ENCODE results near the gene C1orf94.

The C1orf94 gene, protein sequence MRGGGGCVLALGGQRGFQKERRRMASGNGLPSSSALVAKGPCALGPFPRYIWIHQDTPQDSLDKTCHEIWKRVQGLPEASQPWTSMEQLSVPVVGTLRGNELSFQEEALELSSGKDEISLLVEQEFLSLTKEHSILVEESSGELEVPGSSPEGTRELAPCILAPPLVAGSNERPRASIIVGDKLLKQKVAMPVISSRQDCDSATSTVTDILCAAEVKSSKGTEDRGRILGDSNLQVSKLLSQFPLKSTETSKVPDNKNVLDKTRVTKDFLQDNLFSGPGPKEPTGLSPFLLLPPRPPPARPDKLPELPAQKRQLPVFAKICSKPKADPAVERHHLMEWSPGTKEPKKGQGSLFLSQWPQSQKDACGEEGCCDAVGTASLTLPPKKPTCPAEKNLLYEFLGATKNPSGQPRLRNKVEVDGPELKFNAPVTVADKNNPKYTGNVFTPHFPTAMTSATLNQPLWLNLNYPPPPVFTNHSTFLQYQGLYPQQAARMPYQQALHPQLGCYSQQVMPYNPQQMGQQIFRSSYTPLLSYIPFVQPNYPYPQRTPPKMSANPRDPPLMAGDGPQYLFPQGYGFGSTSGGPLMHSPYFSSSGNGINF

DNA sequence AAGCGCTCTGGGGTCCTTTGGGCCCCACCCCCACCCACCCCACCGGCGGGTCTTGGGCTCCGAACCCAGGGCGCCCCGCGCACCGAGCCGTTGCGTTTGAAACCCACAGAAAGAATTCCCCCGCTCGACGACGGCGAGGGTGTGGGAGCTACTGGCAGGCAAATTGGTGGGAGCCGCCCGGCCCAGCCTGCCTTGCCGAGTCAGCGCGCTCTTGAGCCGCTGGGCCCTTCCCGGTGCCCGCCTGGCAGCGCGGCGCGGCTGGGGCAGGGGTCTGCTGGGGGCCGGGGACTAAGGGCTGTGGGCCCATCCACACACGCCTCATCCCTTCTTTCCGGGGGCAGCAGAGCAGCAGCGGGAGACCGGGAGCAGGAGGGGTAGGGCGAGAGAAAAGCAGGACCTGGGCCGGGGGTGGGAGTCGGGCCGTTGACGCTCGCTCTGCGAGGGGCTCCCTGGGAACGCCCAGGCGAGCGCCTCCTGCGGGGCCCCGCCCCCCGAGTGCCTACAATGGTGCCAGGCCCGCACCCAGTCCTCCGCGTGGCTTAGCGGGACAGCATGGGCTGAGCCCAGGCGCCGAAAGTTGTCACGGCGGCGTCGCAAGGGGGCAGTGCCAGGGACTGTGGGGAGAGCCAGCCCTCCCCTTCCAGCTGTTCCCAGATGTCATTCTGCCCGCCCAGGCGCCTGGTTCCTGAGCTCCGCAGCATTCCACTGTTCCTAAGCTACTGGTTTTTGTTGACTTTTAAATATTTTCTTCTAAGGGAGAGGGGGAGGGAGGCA is at the start of gene C1orf94:
Gene C1orf94 (plus strand): TSS at position 78 of the 774 bp plus-strand sequence. CDS start 883 bp downstream, outside the sequence.
- DNase-seq (ENCODE audit: low spot score): no peak

DNA sequence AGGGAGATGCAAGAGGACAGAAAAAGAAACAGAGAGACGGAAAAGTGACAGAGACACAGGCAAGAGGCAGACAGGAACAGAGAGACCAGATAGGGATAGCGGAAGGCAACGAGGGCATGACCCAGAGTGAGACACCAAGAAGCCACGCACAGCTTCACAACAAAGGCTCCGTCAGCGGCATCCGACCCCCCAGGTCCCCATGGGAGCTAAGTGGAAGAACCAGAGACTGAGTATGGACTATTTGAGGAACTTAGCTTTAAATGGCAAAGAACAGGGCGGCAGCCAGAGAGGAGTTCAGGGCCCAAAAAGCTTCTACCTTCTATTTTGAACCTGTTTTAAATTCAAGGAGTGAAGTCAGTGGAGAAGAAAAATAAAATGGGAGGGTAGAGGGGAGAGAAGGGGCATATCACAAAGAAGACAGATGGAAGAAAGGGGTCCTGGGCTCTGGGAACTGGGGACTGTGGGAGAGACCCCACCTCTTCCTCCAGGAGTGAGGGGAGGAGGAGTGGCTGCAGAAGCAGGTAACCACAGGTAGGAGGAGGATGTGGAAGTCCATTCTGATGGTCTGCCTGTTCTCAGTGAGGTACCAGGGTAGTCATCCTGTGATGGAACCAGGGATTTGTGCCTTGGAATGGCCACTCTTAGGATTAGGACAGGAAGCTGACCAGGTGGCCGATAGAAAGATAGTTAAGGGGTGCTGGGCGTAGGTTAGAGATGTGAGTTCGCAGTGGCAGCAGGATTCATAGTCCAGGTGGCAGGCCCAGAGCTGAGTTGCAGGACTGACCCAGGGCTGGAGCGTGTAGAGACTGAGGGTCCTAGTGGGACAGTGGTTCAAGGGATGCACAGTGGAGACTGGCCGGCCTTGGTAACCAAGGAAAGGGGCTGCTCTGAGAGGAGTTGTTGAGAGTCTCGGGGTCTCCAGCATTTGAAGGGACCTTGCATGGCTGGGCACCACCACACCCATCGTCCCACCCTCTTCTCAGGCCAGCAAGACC is 49.4 kb upstream of the C1orf94 start:
- DNase-seq (ENCODE audit: low spot score): no peak

DNA sequence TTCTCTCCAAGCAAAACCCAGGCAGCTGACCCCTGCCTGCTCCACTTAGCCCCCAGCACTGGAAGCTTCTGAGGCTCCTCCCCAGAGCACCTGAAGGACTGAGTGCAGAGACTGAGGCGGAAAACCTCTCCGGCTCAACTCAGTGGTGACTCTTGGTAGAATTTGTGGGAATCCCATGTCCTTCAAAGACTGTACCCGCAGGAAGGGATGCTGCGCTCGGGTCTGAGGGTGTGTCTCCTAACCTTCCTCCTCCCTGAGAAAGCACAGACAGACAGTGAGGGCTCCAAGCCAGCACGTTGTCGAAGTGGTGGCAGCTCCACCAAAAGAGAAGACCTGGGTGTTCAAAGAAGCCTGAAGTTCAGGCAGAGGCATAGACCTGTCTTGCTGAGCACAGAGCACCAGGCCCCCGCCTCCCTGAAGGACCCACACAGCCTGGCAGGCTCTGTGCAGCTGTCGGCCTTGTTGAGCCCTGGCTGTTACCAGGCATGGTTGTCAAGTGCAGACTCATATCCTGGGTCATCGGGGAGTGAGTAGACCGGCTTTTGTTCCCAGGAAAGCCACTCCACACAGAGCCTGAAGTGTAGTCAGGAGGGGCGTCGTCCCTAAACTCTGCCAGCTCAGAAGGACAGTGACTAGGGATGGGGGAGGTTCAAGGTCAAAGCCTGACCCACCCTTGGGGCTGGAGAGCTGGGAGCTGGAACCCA is 48.4 kb upstream of the C1orf94 start:
- DNase-seq (ENCODE audit: low spot score): peak; percentile 20

DNA sequence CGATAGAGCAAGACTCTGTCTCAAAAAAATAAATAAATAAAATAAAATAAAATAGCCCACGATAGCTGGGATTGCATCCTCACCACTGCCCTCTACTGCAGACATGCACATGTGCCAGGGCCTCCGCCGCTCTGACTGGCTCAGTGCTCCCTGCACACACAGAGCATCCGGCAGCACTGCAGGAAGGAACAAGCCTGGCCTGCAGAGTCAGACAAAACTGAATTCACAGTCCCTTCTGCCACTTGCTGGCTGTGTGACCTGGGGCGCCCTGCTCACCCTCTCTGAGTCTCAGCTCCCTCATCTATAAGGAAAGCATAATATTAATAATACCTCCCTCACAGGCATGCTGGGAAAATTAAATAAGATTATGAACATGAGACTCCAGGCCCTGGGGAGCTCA is 47.1 kb upstream of the C1orf94 start:
- DNase-seq (ENCODE audit: low spot score): no peak

DNA sequence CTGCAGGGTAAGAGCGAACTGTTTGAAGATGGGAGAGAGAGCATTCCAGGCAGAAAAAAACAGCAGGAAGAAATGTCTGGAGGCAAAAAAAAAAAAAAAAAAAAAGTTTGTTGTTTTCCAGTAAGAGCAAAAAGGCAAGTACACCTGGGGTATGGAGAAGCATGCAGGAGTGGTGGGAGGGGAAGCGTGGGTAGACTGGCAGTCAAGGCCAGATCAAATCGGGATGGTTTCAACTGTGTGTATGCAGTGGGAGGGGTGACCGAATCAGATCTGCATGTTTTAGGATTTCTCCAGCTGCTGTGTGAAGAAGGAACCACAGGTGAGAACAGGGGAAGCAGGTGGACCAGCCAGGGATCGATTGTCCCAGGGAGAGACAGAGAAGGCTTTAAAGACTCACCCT is 46.4 kb upstream of the C1orf94 start:
- DNase-seq (ENCODE audit: low spot score): no peak

DNA sequence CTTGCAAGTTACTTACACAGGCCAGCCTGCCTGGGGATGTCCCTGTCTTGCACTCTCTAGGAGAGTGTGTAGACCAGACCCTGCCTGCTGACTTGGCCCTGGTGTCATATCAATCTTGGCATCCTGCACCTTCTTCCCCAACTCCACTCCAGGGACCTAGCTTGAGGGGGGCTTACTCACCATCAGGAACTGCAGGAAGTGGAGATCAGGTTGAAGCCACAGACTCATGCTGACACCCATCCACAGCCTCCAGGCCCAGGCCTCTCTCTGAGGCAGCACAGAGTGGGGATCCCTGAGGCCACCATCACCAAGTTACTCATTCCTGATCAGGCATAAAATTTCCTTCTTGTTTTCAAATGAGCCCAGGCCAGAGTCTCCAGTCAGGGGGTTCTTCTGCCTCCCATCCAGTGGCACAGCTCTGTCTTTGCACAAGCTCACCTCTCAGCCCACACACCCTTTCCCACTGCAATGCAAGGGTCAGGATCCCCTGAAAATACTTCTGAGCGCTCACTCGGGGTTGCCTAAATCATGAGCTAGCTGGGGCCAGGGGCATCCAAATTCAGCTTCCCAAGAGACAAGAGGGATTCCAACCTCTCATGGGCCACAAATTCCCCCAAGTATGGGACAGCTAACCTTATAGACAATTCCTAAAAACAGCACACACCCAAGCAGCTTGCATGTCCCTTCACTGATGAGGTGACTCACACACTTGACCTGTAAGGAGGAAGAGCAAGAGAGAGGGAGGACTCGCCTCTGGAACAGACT is 45.1 kb upstream of the C1orf94 start:
- no peak for DNase-seq (ENCODE audit: low spot score)

DNA sequence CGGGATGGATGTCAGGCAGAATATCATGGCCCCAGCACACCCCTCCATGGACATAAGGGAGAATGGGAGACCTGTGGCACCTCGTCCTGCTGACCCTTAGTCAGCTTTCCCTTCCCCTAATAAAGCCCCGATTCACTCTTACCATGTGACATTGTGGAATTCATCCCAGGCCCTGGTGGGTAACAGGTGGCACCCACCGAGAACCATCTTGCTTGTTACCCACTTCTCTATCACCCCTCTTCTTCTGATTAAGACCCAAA is 44.6 kb upstream of the C1orf94 start:
- no peak for DNase-seq (ENCODE audit: low spot score)

DNA sequence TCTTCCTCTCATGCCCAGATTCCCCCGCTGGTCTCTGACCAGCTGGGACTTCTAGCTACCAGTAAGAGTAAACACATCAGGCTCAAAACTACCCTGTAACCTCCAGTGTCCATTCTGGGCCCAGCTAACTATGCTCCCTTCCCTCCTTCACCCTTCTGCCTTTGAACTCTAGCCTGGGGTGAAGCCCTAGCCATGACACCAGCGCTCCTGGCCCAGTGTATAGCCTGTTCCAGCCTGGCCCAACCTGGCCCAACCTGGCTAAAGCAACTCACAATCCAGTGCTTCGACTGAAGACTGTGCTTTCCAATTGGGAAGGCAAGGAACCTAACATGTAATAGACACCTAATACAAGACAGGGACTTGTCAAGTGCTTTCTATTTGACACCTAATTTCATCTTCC is 39.3 kb upstream of the C1orf94 start:
- no peak for DNase-seq (ENCODE audit: low spot score)

DNA sequence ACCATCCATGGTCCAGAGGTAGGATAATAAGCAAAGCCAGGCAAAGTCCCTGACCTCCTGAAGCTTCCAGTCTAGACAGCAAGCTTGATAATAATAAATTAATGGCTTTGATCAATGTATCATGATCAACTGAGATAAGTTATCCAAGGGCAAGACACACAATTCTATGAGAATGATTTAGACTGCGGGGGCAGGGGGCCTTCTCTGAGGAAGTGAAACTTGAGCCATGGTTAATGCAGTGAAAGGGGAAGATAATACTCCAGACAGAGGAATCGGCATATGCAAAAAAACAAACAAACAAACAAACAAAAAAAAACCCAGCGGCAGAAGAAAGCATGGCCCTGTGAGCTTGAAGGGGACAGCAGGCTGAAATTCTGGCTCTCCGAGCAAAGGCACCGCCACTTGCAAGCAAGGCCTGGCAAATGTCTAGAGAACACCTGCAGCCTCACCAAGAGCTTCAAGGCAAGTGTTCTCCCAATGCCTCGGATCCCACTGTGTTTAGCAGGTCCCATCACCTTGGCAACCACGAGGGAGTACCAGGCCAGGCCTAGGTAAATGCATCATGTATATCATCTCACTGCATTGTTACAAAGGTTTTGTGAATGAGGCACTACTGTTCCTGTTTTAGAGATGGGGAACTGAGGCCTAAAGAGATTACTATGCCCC is 36.6 kb upstream of the C1orf94 start:
- DNase-seq (ENCODE audit: low spot score): no peak

DNA sequence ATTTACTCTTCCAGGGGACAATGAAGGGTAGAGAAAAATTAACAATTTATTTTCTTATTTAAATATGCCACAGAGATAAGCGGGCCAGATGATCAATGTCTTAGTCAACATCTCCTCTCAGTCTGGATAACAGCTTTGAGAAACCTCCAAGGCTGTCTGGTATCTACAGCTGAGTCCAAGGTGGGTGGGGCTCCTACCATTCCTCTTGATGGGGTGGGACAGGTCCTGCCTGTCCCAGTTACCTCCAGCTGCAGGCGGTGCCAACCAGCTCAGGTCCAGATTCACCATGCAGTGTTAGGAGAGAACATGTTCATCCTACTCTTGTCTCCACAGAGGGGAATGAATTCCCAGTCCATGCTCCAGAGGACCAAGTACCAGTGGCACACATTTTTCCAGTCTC is 32.7 kb upstream of the C1orf94 start:
- DNase-seq (ENCODE audit: low spot score): no peak

DNA sequence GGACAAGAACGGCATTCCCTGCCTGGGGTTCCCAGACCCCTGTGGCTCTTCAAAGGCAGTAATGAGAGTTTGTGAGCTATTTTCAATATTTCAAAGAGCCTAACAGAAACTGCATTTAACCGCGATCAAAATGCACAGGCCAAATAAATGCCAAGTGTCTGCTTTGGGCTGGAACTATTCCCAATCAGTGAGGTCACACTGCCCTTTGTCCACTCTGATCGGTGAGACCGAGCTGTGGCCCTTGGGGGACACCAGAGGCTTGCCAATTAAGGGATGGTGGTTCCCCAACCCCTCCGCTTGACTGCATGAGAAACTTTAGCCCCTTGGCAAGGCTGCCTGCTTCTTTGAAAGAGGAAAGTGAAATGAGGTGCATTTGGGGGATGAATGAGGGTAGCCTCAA is 31.9 kb upstream of the C1orf94 start:
- no peak for DNase-seq (ENCODE audit: low spot score)

DNA sequence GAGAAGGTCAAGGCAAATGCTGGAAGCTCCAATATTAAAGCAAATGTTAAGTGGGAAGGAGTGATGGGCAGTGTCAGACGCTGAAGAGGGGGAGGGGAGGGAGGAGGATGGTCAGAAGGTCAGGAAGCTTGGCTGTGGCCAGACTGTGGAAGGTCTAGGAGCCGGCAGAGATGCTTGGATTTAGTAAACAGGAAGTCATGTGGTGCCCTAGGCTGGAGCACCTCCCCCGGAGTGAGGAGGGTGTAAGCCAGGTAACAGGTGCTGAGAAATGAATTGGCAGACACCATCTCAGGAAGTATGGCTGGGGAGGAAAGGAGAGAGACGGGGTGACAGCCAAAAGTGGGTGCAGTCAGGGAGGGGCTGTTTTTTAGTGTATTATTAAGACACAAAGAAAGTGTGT is 29.4 kb upstream of the C1orf94 start:
- DNase-seq (ENCODE audit: low spot score): no peak

DNA sequence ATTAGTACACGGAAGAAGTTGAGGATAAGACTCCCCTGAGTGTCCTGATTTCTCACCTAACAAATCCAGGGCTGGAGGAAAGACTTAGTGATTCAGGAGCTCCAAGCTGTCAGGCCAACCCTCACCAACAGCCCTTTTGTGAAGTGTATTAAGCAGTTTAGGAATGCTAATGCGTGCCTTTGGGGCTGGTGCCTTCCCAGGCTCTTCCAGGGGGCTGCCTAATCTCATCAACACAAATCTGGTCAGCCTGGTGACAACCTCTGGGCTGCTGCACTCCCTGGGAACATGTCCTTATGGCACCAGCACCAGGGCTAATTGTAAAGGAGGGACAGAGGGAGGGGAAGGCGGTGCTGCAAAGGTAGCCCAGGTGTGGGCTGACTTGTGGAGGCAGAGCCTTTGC is 27.2 kb upstream of the C1orf94 start:
- no peak for DNase-seq (ENCODE audit: low spot score)

DNA sequence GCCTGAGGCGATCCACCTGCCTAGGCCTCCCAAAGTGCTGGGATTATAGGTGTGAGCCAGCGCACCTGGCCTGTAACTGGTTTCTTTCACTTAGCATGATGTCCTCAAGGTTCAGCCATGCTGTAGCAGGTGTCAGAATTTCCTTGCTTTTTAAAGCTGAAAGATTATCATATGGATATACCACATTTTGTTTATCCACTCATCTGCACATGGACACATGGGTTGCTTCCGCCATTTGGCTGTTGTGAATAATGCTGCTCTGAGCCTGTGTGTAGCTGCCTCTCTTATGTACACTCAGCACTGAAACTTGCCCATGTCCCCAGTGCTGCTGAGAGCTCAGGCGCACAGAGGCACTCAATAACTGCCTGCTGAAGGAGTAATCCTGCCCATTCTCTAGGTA is 23.5 kb upstream of the C1orf94 start:
- no peak for DNase-seq (ENCODE audit: low spot score)

DNA sequence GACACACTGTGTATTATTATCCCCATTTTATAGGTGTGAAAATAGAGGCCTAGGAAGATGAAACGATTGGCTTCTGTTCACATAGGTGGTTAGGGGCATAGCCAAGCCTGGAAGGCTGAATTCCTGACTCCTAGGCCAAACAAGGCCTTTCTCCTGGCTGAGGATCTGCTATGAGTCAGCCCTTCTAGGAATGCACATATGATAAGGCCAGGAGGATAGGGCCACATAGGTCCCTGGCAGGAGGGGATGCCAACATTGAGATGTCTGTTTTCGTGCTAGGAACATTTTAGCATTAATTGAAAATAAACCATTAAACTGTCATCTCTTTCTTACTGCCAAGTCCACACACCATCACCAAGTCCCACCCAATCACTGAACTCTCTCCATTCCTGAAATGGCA is 20.8 kb upstream of the C1orf94 start:
- DNase-seq (ENCODE audit: low spot score): peak; percentile 56

DNA sequence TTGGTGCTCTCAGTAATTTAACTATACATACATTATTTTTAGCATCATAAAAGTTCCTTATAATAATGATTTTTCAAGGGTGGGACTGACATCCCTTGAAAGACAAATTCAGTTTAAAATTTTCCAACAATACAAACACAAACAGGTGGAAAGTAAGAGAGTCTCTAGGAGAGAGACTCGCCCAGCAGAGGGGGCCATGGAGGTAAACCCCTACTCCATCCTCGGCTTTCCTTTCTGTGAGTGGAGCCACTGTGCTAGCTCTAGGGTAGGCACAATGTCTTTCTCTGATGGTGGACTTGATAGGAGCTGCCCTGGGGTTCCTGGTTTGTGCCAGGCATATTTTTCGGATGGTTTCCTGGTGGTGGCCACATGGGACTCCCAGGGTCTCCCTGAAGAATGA is 20.0 kb upstream of the C1orf94 start:
- no peak for DNase-seq (ENCODE audit: low spot score)

DNA sequence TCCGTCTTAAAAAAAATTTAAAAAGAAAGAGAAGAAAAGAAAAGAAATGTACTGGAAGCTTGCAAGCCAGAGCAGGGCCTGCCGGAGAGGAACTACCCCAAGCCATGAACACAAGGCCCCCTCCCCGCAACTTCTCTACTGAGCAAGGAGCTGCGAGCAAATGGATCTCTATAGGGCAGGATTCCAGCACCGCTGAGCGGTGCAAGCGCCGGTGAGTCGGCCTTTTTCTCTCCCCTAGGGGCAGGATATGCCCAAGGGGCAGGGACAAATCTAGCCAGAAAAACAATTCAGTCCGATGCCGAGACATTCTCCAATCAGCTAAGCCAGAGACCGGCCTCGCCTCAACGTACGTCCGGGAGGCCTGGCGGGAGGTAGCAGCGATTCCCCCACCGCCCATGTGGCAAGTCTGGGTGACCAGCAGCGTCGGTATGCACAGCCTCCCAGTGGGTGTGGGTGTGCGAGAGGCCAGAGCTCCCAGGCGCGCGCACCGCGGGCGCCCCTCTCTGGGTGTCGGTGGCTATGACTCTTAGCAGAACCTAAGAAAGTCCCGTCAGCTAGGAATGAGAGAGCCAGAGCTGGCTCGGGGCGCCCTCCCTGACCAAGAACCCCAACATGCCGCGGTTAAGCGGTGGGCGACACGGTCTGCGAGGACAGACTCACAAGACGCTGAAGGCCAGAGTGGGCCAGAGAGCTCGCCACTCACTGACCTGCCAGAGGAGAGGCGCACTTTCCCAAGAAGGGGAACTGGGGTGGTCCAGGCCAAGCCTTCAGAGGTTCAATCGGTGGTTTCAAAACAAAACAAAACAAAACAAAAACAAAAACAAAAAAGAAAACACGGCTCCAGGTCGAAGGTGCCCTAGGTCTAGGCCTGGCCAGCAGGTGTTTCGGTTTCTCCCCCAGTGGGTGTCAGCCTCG is 13.6 kb upstream of the C1orf94 start:
- DNase-seq (ENCODE audit: low spot score): peak; percentile 95

DNA sequence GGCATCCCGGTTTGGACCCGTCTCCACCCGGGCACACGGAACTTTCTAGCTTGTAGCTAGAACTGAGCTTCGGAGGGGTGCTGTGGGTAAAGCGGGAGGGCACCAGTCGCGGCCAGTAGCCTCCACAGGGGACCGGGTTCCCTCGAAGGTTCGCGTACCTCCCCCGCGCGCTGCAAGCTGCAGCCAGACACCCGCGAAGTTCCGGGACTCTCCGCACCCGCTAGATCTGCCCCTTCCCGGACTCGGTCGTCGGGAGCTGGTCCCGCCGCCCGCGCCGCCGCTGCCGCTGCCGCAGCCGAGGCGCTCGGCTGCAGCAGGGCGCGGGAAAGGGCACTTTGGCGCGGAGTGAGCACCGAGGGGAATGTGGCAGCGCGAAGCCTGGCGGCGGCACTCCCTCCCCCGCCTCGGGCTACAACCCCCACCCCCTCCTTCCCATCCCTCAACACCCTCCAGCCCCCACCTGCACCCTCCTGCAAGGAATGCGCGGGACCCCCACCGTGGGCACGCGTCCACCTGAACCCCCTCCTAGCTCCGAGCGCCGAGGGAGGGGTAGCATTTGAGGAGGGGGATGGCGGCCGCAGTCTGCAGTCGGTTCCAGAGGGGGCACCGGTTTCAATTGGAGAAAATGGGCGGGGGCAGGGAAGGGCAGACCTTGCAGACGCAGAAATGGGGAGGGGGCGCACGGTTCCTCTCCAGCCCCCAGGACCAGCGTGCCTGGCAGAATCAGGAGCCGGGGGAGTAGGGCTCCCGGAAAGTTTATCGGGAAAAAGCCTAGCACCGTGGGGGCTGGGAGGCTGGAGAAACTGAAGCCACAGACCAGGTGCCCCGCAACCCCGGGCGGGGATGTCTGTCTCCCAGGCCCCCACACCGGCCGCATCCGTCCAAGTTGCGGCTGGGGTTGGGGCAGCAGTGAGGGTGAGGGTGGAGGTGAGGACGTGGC is 12.6 kb upstream of the C1orf94 start:
- peak; percentile 12 for DNase-seq (ENCODE audit: low spot score)
